Measurements from ENCODE around the gene ATP5F1D.

- TF ChIP-seq POLR2A (IDR thresholded peaks at IDR 0.05), result no peak
- no peak for TF ChIP-seq CTCF (IDR thresholded peaks at IDR 0.05)
Observed at GRCh38 chr19:1239420-1239795, 2.1 kb upstream of the ATP5F1D start.
